Fibroblast of skin of back (primary cell): ENCODE results near the gene R3HDM4.

Experiments
- DNase-seq: peaks from one replicate; pipeline ENCODE4 v3.0.0-alpha.2; 2013

The R3HDM4 gene

GRCh38 chr19:929891-930258 is 16.9 kb upstream of the R3HDM4 start:
- DNase-seq, result no peak

DNA sequence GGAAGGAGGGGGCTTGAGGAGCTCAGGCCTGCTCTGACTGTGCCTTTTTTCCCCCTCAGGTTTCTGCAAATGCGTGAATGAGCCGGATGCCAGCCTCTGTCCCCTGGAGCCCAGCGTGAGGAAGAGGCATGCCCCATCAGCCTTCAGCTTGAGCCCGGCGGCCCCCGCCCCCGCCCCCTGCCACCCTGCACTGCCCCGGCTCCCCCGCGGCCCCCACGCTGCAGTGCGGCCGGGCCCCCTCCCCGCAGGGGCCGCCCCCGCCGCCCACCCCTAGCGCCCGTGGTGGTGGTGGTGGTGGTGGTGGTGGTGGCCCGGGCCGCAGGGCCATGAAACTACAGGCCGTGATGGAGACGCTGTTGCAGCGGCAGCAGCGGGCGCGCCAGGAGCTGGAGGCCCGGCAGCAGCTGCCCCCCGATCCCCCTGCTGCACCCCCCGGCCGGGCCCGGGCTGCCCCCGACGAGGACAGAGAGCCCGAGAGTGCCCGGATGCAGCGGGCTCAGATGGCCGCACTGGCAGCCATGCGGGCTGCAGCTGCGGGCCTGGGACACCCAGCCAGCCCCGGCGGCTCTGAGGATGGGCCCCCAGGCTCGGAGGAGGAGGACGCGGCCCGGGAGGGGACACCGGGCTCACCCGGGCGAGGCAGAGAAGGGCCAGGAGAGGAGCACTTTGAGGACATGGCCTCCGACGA is 16.3 kb upstream of the R3HDM4 start:
- no peak for DNase-seq

- DNase-seq, result no peak
These were observed 15.6 kb upstream of the R3HDM4 start for GRCh38 chr19:928471-929202.

DNA sequence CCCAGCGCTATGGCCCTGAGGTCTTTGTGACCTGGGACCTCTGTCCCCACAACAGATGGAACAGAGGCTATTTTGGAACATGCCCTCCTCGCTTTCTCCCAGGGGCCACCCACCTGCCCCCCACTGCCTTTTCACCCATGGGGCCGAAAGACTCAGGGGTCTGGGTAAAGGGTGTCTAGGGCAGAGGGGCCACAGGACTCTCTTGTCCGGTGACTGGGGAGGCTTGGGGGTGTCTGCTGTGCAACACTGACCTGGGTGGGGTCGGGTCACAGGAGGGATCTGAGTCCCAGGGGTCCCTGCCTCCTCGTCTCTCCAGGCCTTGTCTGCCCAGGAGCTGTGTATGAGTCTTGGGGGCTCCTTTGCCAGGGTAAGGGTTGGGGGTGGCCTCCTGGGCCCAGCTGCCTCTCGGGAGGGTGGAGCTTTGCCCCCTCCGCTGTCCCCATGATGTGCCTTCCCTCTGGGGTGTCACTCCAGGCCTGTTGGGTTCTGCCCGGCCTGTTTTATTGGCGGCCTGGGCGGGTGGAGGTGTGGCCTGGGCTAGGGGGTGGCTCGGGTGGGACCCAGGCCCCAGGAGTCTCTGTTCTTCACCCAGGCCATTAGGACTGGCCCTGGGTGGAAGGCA is 14.9 kb upstream of the R3HDM4 start:
- DNase-seq, result no peak

GRCh38 chr19:927351-927779 is 14.3 kb upstream of the R3HDM4 start:
- no peak for DNase-seq

DNA sequence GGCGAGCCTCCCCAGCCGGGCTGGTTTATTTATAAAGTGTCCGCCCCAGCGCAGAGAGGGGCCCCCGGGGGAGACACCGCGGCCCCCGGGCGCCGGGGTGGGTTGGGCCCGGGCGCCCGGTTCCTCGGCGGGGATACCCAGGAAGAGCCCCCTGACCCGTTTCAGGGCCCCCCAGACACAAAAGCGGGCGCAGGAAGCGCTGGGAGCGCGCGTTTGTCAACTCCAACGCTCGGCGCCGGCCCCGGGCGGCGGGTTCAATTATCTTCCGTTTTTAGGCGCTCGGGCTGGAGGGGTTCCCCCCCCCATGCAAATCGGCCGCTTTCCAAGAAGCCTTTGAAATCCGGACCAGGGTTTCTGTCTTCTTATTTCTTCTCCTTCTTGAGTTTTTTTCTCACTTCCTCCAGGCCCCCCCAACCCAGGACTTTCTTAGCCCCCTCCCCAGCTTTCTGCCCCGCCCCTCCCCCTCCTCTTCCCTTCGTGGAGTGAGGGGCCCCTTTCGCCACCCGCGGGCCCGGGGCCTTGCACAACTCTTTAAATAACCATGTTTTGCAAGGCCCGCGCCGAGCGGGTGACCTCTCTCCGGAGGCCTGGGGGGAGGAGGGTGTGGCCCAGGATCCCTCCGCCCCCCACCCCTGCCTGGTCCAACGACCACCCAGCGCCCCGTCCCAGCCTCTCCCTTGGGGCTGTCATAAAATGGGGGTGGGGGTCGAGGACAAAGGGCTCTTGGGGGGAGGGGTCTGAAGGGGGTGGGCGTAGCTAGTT is 13.8 kb upstream of the R3HDM4 start:
- peak; percentile 36 for DNase-seq

- no peak for DNase-seq
These were observed 13.2 kb upstream of the R3HDM4 start for GRCh38 chr19:926323-926588.

DNA sequence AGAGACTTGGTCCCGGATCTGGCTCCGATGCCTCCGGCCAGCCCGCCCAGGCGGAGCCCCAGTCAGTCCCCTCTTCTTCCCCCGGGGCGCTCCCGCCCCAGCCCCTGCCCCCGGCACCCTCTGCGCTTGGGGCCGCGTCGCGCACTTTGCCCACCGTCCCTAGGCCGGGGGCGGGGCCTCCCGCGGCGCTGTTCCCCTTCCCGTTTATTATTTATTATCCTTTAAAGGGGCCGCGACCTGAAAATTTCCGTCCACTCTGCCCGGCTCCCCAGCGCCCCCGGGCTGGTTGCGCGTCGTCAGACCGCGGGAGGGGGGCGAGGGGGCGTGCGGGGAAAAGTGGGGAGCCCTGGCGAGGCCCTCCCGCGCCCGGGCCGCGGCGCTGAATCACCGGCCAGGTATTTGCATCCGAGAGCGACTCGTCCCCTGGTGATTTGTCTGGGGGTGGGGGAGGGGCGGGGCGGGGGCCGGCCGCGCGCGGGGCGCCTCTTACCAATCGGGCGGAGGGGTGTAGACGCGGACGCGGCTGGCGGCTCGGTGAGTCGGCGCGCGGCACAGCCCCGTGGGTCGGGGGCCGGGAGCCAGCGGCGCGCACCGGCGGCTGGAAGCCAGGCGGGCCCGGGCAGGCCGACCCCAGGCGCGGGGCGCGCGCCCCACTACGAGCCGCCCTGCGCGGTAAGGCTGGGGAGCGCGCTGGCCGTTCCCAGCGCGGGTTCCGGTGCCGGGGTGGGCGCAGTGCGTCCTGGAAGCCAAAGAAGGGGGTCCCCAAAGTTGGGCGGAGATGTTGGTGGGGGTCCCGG is 12.7 kb upstream of the R3HDM4 start, which contains the start of gene ARID3A:
Gene ARID3A, plus strand, starts transcription at position 510 of the 797 bp plus-strand sequence. CDS start 3,494 bp downstream, outside the sequence.
- peak; percentile 83 for DNase-seq

DNA sequence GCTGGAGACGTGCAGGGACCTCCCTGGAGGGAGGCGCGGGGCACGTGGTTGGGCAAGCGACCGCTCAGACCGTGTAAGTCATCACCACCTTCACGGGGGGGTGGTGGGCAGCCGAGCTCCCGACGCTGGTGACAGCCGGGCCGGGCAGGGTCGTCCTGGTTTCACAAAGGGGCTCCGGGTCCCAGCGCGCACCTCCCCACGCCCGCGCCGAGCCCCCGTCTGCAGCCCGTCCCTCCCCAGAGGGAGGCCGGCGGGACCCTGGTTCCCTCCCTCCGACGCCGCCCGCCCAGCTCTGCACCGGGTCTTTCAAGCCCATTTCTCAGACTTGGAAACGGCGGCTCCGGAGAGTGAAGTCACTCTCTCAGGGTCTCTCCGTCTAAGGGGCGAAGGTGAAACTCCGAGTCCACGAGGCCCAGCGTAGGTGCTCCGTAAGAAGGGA is 12.1 kb upstream of the R3HDM4 start:
- DNase-seq, result peak; percentile 47

DNA sequence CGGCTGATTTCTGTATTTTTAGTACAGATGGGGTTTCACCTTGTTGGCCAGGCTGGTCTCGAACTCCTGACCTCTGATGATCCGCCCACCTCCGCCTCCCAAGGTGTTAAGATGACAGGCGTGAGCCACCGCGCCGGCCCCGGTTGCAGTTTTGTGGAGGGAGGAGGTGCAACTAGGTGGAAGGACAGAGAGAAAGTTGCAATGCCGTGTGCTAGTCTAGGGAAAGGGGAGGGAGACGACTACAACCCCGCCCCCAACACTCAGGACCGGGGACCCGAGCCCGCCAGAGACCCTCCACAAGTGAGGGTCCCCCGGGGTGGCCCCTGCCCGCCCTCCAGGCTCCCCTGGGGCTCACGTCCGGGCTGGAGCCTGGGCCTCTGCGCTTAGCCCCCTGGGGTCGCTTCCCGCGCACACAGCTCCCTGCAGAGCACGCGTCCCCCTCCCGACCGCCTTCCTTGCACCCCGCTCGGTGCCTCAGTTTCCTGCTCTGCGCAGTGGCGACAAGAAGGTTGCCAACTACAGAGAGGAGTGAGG is 11.6 kb upstream of the R3HDM4 start:
- DNase-seq, result no peak

GRCh38 chr19:920051-920864 is 7.2 kb upstream of the R3HDM4 start:
- no peak for DNase-seq

DNA sequence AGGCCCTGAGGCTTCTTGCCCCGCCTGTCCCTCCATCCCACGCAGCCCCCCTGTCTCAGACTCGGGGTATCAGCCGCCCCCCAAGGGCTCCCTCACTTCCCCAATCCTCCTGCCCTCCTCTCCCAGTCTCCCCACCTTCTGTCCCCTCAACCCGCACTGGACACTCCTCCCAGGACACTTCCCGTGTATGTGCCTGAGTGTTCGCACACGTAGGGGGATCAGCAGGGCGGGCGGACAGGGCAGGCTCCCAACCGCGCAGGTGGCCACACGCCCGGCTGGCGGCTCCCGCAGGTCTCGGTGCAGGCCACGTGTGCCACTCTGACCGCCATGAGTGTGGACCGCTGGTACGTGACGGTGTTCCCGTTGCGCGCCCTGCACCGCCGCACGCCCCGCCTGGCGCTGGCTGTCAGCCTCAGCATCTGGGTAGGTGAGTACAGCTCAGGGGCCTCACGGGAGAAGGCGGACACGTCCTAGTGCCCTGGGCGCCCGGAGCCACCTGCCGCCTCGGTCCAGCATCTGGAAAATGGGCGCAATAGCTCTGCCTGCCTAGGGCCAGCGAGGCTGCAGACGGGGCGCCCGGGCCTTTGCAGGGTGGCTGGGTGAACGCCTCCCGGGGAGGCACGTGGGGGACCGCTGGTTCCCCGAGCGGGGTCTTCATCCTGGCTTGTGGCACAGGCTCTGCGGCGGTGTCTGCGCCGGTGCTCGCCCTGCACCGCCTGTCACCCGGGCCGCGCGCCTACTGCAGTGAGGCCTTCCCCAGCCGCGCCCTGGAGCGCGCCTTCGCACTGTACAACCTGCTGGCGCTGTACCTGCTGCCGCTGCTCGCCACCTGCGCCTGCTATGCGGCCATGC is 6.4 kb upstream of the R3HDM4 start:
- DNase-seq, result no peak

GRCh38 chr19:918481-919198 is 5.6 kb upstream of the R3HDM4 start:
- DNase-seq, result no peak

DNA sequence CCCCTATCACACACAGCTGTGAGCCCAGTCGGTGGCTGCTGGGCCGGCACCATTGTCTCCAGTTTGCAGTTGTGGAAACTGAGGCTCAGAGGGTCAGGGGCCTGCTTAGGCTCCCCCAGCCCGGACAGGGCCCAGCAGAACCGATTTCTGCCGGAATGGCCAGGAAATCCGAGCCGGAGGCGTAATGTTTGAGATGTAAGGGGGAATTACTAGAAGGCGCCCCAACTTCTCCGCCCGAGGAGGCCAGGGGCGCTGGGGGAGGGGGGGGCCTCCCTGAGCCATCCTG is 5.1 kb upstream of the R3HDM4 start:
- DNase-seq, result no peak

DNA sequence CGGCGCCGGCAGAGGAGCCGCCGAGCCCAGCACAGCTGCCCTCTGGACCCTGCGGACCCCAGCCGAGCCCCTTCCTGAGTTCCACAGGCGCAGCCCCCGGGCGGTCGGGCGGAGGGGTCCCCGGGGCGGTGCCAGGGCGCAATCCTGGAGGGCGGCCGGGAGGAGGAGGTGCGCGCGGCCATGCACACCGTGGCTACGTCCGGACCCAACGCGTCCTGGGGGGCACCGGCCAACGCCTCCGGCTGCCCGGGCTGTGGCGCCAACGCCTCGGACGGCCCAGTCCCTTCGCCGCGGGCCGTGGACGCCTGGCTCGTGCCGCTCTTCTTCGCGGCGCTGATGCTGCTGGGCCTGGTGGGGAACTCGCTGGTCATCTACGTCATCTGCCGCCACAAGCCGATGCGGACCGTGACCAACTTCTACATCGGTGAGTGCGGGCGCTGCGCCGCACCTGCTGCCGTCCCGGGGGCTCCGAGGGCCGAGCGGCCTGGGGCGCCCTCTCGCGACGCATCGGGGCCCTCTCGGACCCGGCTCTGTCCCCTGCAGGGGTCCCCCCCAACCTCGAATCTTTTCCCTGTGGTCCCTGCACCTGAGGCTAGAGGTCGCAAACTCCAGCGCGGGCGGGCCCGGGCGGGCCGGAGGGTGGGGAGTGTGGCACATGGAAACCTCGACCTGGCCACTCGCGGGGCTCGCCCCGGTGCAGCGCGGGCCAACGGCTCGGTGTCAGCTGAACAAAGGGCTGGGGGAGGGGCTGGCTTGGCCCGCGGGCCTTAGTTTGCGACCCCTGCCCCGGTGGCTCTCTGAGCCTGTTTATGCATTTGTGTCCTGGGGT is 4.5 kb upstream of the R3HDM4 start, which contains the start of gene KISS1R:
Gene KISS1R, plus strand, starts transcription at position 11 of the 829 bp plus-strand sequence. Its CDS starts 170 bp downstream, at position 181.
- DNase-seq, result no peak

DNA sequence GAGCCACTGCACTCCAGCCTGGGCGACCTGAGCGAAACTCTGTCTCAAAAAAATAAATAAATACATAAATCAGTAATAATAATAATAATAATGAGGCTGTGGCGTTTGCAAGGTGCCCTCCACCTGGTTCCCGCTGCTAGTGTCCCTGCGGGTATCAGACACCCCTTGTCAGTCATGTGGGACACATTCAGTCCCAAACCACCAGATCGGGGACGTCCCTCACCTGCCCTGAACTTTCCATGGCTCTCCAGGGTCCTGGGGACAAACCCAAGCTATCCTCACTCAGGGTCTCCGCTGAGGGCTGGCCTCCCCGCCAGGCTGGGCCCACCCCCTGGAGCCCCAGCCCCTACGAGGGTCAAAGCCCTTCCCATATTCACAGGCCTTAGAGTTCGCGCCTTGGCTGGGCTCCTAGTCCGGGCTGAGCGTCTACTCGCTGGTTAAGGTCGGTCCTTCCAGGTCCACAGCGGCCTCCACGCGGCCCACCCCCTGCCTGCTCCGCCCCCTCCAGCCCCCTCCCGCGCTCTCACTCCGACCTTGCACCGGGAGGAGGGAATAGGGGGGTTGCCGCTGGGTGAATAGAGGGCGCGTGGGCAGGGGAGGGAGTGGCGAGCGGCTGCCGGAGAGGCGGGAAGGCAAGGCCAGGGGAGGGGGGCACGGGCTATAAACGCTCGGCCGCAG is 3.8 kb upstream of the R3HDM4 start:
- DNase-seq, result no peak

- no peak for DNase-seq
These were observed 589 bp downstream of the R3HDM4 start for GRCh38 chr19:912181-913079.
